GM12801 (cell line): ENCODE results near the gene KCNQ2.

Experiments
- TF ChIP-seq, protein P1 (sequence below): IDR thresholded peaks from one replicate; pipeline ENCODE4 v1.5.1; 2011; ENCODE audit warnings: control low read depth; ENCODE audit not compliant: insufficient read length; ENCODE audit errors: extremely low read depth

KCNQ2 gene

DNA sequence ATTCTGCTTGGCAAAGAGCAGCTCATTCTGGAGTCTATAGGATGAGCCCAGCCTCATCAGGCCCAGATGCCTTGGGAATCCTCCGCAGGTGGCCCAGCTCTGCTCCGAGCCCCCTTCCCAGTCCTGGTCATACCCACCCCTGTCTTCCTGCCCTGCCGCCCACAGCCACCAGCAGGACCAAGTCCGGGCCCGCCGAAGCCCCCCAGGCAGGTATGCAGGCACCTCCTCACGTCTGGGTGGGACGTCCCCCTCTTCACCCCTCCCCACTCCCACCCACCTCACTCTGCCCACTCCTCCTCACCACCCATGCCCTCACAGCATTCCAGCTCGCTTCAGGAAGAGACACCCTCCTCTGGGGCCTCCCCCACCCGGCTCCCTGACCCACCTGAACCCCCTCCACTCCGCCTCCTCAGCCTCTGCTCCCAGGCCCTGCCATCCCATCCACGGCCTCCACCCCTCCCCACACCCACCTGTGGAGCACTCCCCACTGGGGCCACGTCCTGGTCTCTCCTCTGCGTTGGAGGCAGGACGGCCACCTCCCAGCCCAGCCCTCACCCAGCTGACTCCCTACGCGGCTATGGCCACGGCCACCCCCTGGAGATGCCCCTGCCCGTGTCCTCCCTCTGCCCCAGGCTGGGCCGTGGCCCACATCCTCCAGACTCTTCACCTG lies 43.4 kb downstream of the KCNQ2 start:
- TF ChIP-seq, protein P1, sequence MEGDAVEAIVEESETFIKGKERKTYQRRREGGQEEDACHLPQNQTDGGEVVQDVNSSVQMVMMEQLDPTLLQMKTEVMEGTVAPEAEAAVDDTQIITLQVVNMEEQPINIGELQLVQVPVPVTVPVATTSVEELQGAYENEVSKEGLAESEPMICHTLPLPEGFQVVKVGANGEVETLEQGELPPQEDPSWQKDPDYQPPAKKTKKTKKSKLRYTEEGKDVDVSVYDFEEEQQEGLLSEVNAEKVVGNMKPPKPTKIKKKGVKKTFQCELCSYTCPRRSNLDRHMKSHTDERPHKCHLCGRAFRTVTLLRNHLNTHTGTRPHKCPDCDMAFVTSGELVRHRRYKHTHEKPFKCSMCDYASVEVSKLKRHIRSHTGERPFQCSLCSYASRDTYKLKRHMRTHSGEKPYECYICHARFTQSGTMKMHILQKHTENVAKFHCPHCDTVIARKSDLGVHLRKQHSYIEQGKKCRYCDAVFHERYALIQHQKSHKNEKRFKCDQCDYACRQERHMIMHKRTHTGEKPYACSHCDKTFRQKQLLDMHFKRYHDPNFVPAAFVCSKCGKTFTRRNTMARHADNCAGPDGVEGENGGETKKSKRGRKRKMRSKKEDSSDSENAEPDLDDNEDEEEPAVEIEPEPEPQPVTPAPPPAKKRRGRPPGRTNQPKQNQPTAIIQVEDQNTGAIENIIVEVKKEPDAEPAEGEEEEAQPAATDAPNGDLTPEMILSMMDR, result no peak

DNA sequence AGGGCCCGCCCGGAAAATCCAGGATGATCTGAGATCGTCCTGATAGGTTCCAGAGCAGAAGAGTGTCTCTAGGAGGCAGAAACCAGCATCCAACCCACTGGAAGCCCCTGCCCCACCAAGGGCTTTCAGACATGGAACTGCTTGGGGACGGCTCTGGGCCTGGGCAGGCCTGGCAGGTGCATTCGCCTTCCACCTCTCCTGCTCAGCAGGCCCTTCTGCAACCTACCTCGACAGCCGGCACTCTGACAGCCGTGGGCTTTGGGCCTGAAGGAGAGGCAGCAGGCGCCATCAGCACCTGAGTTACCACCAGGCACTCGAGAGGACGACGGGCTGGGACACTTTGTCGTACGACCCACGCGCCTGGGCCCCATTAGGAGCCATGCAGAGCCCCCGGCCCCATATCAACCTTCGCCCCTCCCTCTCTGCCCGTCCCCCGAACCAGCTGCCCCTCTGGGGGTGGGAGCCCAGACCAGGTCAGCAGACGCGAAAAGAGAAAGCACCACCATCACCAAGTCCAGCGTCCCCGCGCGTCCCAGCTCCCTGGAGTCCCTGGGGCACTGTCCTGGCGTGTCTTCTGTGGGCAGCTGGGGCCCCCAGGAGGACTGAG lies 44.6 kb downstream of the KCNQ2 start:
- TF ChIP-seq, protein P1, result no peak

DNA sequence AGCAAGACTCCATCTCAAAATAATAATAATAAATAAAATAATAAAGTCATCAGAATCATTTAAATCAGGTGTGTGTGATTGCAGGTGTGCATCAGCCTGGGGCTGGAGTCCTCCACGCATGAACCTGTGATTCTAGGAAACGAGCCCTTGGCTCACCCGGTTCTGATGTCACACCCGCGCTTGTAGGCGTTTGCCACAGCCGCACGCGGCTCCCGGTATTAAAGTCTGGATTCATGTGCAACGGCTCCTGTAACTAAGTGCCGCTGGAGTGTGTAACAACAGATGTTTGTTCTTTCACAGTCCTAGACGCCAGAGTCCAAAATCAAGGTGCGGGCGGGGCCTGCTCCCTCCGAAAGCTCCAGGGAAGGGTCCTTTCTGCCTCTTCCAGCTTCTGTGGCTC lies 45.2 kb downstream of the KCNQ2 start:
- TF ChIP-seq, protein P1, result no peak

DNA sequence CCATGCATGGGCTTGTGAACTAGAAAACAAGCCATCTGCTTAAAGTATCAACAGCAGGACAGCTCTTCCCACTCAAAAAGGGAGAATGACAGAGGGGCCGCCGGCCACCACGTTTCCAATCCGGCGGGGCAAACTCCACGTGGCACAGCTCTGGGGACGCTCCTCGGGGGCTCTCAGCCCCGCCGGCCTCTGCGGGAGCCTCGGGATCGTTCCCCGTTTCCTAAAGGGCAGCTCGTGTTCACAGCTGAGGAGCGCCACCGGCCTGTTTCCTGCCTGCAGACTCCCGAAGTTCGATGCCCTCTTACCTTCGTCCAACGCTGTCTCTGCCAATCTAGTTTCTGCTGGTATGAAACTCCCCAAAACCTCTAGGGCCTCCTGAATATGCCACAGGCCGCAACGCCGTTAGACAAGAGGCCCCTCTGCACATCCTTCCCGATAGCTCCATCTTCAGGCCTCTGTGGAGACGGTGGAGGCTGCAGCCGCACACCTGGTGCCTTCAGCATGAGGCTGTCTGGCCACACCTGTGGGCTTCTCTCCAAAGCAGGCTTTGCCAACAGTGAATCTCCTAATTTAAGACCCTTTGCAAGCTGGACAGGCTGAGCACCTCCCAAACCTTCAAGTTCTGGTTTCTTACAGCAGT lies 46.5 kb downstream of the KCNQ2 start:
- TF ChIP-seq, protein P1, result no peak

DNA sequence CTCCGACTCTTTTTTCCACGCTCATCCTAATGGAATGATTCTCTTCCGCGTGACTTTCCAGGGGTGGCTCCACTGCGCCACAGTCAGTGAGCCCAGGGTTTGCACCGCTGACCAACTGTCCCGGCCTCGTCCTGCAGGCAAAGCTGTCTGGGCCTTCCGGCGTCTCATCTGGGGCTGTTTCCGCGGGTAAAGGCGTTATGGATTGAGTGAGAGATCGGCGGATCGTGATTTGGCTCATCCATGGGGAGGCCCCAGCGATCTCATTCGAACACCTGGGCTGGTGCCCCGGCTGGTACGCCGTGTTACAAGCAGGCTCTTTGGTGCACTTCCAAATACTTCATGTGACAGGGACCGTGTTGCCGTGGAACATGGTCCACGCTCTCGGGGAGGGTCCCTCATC lies 47.8 kb downstream of the KCNQ2 start:
- TF ChIP-seq, protein P1, result no peak

DNA sequence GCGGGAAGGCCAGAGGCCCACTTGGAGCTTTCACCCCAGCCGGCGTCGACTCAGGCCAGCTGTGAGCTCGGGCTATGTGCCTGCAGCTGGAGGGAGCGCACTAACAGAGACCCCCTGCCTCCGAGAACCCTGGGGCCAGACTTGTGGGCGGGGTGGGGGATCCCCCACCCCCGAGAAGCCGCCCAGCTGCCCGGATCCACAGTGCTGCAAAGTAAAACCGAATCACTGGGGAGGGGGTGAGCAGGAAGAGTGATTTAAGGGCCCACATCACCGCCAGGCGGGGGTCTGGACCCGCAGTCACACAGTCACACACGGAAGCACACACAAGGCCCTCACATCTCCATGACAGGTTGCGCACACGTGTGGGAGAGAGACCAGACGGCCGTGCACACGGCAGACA lies 48.7 kb downstream of the KCNQ2 start:
- TF ChIP-seq, protein P1, result no peak

DNA sequence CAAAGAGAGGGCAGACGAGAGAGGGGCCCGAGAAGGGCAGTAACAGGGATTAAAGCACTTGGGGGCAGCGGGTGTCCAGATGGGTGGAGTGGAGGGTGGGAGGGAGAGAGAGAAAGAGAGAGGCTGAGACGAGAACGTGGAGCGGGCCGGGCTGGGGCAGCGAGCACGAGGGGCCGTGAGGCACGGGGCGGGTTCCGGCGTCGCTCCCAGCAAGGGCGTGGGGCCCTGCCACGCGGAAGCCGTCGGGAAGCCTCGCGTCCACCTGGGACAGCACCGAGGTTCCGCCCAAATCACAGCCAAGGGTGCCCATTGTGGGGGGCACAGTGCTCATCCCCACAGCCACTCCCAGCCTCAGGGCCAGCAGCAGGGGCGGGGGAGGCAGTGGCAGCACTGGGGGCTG lies 49.8 kb downstream of the KCNQ2 start:
- TF ChIP-seq, protein P1, result no peak
